Inflammatory macrophage (primary cell): ENCODE measurements around the gene FTH1.

Experiments used
- DNase-seq, 2 donors: peaks; one replicate each; pipeline ENCODE4 v3.0.0-alpha.2; 2020 to 2022

FTH1 gene

DNA sequence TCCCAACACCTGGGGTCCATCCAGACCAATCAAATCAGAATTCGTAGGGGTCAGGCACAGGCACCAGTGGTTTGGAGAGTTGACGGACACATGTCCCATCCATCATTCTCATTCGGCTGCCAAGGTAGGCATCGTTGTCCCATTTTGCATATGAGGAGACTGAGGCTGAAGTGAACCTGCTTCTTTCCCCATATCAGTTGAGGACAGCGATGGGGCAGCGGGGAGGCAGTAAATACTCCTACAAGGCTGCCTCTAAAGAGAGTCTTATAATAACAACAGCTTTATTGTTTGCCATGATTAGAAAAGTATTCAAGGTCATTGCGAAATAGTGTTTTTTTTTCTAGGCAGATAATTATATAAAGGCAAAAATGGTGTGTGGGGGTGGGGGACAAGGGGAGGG lies 18.9 kb downstream of the FTH1 start:
- DNase-seq = no peak

DNA sequence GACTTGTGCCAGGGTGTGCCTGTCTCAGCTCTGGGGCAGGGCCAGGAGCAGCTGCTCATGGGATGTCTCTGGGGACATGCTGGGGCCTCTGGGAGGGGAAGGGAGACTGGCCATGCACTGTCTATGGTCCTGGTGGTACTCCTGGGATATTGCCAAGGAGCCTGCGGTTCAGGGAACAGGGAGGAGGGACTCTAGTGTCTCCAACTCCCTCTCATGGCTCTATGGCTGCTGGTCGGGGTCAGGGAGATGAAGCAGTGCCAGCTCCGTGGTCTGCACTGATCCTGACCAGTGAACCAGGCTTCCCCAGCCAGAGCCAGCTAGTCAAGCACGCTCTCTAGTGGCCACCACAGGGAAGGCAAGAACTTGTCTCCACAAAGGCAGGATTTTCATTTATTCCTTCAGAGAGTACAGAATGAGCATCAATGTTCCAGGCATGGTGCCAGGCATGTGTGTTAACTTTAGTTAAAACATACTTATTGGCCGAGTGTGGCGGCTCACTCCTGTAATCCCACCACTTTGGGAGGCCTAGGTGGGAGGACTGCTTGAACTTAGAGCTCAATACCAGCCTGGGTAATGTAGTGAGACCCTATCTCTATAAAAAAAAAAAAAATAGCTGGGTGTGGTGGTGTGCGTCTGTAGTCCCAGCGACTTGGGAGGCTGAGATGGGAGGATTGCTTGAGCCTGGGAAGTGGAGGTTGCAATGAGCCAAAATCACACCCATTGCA lies 19.8 kb downstream of the FTH1 start:
- peak; percentile 81 to 86 for DNase-seq

- DNase-seq = no peak
Measured at GRCh38 chr11:61946894-61947293, 20.5 kb downstream of the FTH1 start.

- DNase-seq = no peak
Measured at GRCh38 chr11:61945191-61945590, 22.2 kb downstream of the FTH1 start.

DNA sequence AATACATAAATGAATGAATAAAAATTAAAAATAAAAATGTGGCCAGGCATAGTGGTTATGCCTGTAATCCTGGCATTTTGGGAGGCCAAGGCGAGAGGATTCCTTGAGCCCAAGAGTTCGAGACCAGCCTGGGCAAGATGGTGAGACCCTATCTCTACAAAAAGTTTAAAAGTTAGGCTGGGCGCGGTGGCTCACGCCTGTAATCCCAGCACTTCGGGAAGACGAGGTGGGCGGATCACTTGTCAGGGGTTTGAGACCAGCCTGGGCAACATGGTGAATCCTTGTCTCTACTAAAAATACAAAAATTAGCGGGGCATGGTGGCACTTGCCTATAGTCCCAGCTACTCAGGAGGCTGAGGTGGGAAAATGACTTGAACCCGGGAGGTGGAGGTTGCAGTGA lies 27.0 kb downstream of the FTH1 start:
- DNase-seq = no peak

GRCh38 chr11:61935861-61936260 lies 31.6 kb downstream of the FTH1 start:
- DNase-seq = no peak

GRCh38 chr11:61930933-61931332 lies 36.5 kb downstream of the FTH1 start:
- no peak for DNase-seq

DNA sequence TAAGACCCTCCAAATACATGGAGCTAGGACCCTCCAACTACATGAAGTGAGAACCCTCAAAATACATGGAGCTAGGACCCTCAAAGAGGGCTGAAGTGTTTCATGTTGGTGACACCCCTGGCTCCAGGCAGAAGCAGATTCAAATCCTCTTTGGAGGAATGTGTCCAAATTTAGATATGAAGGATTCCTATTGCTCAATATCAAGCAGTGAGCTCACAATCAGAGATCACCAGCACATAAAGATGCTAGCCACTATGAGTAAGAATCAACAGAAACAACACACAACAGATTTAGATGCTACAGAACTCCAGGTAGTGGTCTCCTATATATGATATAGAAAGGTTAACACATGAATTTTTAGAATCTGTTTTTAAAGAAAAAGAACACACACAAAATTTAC lies 38.8 kb downstream of the FTH1 start:
- DNase-seq = peak; percentile 26 to 34

GRCh38 chr11:61927501-61927900 lies 39.9 kb downstream of the FTH1 start:
- peak; percentile 63 to 84 for DNase-seq

DNA sequence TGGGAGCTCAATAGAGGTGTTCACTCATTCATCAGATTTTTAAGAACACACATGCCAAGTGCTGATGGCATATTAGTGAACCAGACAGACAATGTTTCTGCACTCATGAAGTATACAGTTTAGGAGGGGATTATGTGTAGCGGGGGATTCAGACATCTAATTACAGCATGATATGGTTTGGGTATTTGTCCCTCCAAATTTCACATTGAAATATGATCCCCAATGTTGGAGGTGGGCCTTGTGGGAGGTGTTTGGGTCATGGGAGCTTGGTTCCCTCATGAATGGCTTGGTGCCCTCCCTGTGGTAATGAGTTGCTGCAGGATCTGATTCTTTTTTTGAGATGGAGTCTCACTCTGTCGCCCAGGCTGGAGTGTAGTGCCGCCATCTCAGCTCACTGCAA lies 41.2 kb downstream of the FTH1 start:
- no peak for DNase-seq

DNA sequence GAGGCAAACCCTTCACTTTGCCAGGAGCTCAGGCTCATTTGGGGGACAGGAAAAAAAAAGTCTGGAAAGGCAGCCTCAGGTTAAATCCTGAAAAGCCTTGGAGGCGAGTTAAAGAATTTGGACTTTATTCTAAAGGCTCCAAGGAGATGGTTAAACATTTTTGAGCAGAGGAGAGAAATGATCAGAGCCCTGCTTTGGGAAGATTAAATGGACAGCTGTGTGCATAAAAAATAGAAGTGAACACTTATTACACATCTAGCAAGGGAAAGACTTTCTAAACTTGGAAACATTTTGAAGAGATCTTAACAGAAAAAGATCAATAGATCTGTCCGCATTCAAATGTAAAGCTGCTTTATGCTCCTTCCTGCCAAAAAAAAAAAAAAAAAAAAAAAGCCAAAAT lies 41.7 kb downstream of the FTH1 start:
- DNase-seq = no peak

DNA sequence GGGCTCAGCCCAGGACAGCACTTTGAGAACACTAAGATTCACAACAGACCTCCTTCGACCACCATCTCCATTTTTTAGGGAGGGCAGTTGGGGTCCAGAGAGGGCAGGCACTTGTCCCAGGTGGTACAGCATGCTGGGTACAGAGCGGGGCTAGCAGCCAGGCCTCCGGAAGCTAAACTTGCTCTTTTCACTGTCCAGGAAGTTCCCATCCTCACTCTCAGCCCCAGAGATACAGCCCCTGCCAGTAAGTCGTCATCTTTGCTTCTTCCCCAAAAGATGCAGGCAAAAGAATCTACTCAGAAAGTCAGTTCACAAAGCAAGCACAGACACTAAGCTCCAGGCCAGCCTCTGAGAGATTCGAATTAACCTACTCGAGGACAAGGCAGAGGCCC lies 43.4 kb downstream of the FTH1 start:
- no peak for DNase-seq

DNA sequence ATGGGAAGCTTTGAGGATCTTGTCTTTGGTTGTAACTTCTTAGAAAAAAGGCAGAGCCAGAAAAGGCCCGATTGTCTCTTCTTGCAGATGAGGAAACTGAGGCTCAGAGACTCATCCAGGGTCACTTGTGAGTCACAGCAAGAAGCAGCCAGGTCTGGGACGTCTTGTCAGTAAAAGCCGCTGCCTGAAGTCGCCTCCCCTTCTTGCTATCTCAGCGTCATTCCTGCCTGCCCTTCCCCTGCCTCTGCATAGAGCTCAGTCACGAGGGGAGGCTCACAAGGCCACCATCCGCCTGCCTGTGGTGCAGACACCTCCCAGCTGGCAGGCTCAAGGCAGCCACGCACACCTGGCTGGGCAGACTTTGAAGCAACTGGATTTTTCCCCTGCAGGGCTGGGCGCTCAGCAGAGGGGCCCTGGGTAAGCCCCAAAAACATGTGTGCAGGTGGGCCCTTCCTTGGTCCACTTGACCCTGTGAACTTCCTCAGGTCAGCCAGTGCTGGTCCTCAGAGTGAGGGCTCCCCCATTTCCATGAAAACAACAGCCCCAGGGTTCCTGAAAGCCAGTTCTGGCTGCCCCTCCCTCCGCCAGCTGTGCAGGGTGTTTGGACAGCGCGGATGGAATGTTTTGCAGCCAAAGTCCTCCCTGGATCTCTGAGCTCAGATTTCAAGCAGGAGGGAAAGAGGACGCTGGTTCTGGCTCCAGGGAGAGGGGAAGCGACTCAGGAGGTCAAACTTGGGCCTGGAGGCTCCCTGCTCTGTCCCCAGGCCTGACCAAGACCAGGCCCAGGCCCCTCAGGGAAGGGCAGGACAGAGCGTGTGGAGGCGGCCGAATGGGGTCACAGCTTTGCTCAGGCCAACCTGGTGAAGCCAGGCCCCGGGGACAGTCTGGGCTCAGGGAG lies 44.0 kb downstream of the FTH1 start:
- peak; percentile 37 to 54 for DNase-seq

DNA sequence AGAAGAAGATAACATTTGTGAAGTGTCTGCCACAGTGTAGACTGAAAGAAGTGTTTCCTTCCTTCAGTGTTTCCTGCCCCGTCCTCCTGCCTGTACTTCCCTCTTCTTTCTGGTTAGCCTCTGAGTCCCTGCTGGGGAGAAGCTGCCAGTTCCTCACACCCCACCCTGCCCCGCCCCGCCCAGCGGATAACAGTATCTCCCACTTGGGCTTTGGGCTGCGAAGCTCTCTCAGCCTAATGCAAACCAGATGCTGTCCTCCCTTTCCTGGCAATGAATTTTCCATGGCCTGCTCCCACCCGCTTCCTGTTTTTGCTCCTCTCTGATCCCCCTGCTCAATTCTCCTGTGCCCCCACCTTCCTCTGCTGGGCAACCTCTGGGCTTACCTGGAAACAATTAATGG lies 44.9 kb downstream of the FTH1 start:
- DNase-seq = peak; percentile 65 to 81

GRCh38 chr11:61921446-61921845 lies 46.0 kb downstream of the FTH1 start:
- DNase-seq = no peak

DNA sequence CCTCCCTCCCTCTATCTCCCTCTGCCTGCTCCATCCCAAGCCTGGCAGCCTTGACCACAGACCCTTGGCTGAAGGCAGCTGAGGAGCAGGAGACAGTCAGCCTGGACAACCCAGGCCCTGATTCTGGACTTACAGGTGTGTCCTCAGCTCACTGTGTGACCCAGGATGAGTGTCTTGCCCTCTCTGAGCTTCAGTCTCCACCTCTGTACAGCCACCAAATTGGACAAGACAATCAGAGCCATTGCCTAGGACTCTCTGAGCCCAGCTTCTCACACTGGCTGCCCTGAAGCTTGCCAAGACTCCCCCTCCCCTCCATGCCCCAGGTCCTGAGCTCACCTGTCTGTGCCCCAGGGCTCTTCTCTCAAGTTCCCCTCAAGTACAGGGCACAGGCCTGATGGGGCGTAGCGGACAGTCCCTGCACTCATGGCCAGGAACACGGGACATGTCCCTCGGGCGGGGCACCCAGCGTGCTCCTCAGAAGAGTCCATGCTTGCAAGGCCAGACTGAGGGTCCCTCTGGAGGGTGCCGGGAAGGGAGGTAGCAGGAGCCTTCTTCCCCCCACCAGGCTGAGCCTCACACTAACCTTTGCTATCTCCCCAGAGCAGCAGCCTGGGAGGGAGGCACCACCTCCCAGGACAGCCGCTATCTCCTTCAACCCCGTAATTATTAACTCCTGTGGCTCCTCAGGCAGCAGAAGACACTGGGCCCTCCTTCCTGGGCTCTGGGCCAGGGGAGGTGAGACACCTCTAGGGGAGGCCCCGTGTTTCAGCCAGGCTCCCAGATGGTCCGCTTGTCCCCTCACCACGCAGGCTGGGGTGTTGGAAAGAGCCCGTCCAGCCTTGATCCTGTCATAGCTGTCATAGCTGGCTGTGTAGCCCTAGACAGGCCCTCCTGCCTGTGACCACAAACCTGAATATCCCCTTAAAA lies 47.5 kb downstream of the FTH1 start:
- DNase-seq = no peak

DNA sequence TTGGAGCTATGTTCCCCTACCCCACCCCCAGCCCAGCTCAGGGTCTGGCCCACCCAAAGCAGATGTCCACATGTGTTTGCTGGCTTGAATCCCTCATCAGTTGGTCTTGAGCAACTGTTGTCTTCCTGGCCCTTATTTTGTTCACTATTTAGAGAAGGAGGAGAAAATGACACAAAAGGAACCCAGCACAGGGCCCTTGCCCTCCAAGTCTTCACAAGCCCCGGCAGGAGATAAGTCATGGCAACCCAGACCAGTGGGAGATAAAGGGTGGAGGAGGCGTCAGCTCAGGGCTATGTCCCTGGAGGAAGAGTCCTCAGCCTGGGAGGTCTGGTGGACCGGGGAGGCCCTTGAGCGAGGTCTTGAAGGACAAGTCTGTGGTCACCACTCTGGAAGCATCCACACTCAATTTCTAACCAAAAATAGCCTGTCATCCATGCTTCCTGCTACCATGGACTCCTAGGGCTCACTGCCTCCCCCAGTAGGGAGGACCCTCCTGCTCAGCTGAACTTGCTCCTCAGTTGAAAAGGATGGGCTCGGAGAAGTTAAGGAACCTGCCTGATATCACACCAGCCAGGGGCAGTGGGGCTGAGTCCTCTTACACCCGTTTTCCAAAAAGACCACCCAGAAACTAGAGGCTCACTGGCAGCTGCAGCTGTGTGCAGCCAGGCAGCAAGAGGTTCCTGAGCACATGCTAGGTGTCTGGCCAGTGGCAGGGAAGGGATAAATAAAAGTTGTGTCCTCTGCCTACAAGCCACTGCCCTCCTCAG lies 48.3 kb downstream of the FTH1 start:
- DNase-seq = no peak

DNA sequence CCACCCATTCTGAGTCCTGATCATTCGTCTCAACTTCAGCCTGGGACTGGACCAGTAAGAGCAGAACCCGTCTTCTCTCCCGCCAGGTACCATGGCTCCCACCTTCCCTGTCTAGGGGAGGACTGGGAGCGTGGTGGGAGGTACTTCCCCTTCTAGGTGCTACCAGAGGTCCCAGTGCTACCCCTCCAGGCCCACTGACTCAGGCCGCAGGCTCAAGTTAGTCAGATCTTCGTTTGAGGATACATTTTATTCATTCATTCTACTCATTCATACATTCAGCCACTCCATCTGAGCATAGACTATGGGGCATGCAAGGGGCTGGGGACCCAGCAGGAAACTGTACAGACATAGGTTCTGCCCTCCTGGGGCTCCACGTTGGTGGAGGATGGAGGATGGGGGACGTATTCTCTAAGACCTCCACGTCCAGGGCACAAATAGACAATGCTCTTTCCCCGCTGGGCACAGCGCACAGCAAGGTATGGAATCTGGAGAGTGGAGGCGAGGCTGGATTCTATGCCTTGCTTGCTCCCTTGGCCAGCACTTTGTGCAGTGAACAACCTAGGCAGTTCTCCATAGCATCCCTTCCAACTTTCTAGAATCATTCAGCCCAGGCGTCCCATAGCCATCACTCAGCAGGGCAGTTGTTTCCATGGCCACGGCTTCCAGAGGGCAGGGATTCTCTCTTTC lies 49.0 kb downstream of the FTH1 start:
- no peak for DNase-seq

DNA sequence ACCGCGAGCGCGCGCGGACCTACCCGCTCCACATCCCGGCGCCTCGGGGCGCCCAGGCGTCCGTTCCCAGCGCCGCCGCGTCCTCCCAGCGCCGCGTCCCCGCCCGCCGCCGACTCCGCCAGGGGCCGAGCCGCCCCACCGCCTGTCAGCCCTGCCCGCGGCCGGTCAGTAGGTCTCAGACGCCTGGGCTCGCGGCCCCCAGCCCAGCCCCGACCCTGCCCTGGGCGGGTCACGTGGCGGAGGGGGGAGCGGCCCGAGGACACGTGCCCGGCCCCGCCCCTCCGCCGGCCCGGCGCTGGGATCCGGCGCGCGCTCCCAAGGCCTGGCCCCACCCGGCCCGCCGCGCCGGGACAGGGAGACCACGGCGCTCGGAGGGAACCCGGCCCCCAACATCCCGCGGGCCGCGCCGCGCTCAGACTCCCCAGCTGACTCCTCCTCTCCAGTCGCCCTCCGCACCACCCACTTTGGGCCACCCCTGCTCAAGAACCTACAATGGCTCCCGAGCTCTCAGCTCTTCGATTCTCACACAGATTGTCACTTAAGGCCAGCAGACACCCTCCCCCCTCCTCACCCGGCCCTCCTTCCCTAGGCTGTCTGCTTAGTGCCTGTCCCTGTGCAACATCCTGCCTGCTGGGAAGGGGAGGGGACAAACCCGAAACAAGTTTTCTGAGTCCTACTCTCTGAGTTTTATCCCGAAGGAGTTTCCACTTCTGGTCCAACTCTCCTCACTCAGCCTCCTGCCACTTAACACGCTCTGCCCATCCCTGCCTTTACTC lies 49.9 kb downstream of the FTH1 start, which contains the start of gene RAB3IL1:
RAB3IL1 (minus strand) TSS at position 233 of the 776 bp plus-strand sequence; CDS start at position 34, 199 bp downstream.
- peak; percentile 7 to 34 for DNase-seq

DNA sequence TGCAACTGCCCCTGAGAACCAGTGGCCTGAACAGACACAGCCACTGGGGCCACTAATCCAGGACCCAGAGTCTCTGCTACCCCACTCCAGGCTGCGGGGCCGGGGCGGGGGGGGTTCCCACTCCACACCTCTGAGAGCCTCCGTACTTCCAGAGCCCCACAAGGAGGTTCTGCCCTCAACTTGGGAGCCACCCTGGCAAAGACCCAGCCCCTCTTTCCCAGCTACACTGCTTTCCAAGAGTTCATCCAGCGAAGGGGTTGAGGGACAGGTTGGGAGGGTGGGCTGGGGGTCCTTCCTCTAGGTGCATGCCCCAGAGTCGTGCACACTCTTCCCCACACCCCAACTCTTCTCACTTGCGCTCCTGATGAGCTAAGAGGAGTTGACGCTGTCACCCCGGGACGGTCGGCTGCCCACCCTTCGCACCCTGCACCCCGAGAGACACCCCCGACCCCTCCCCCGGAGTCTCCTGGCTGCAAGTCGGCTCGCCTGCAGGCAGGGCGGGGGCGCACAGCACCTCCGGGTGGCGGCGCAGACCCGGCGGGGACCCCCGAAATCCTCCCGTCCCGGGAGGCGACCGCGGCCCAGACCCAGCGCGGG lies 50.6 kb downstream of the FTH1 start:
- DNase-seq = no peak
